ENCODE data around the gene PC. TPM values are rescaled to one million over a fixed set of nuclear protein-coding genes. Genes with fewer than 3 reads are reported as not detected.

Gene PC
- polyA plus RNA-seq, 3 donors from 2014 or later = 3.7 to 4.2 TPM; not detected in 1

- no peaks in the 10 kb centered on the region for H3K9me3 Mint-ChIP-seq
- peaks cover 0 to under 1% of the 10 kb centered on the region in 2 donors for H3K4me1 Mint-ChIP-seq
- no peak overlapping the region for H3K4me3 Mint-ChIP-seq
- H3K36me3 Mint-ChIP-seq = no peaks in the 10 kb centered on the region
- H3K27me3 Mint-ChIP-seq (ENCODE audit: low read depth in 3 of 3) = peaks cover 0 to 2% (median 0%) of the 10 kb centered on the region in 3 donors
- peak overlapping the region in 1 of 6 donors; percentile 38 for H3K27ac Mint-ChIP-seq
- DNase-seq = no peak
These were observed 82.8 kb downstream of the PC start for GRCh38 chr11:66875378-66875777.

- H3K36me3 Mint-ChIP-seq = no peaks in the 10 kb centered on the region
- H3K27me3 Mint-ChIP-seq (ENCODE audit: low read depth in 3 of 3) = peaks cover 0 to 2% (median 0%) of the 10 kb centered on the region in 3 donors
- DNase-seq = no peak
- peak overlapping the region in 1 of 6 donors; percentile 57 for H3K27ac Mint-ChIP-seq
- H3K9me3 Mint-ChIP-seq = no peaks in the 10 kb centered on the region
- H3K4me3 Mint-ChIP-seq = no peak overlapping the region
- no peaks in the 10 kb centered on the region for H3K4me1 Mint-ChIP-seq
These were observed 84.0 kb downstream of the PC start for GRCh38 chr11:66874232-66874631.

- H3K9me3 Mint-ChIP-seq = no peaks in the 10 kb centered on the region
- H3K4me3 Mint-ChIP-seq = no peak overlapping the region
- H3K36me3 Mint-ChIP-seq = no peaks in the 10 kb centered on the region
- H3K27ac Mint-ChIP-seq = no peak overlapping the region
- DNase-seq = no peak
- peaks cover 0 to 2% (median 0%) of the 10 kb centered on the region in 3 donors for H3K27me3 Mint-ChIP-seq (ENCODE audit: low read depth in 3 of 3)
- peaks cover 0 to 2% of the 10 kb centered on the region in 2 donors for H3K4me1 Mint-ChIP-seq
These were observed 86.7 kb downstream of the PC start for GRCh38 chr11:66871521-66871901.

DNA sequence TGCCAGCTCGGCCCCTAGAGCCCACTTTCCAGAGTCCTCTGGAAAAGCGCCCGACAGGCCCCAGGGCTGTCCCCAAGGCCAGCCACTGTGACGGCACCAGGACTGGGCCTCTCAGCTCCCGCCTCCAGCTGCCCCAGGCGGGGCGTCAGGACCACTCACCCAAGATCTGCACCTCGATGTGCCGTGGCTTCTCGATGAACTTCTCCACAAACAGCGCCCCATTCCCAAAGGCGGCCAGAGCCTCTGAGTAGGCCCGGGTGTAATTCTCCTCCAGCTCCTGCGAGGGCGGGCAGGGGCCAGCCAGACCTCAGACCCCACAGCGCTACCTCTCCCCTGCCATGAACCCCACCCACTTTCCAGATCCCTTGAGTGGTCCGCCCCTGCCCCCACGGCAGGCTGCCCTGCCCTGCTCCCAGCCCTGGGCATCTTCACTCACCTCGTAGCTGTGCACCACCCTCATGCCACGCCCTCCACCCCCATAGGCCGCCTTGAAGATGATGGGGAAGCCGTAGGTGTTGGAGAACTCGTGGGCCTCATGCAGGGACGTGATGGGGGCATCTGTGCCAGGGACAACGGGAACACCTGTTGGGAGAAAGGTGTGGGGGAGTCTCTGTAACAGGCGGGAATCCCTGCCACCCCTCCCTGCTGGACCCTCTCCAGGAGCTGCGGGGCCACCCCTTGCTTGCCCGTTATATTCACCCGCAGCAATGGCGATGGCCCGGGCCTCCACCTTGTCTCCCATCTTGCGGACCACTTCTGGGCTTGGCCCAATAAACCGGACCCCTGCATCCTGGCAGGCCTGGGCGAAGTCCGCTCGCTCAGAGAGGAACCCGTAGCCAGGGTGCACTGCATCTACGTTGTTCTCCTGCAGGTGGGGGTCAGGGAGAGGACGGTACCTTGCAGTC lies 87.3 kb downstream of the PC start:
- H3K27me3 Mint-ChIP-seq (ENCODE audit: low read depth in 3 of 3) = peaks cover 0 to 2% (median 0%) of the 10 kb centered on the region in 3 donors
- H3K9me3 Mint-ChIP-seq = no peaks in the 10 kb centered on the region
- DNase-seq = no peak
- H3K36me3 Mint-ChIP-seq = no peaks in the 10 kb centered on the region
- H3K4me3 Mint-ChIP-seq = no peak overlapping the region
- no peak overlapping the region for H3K27ac Mint-ChIP-seq
- peaks cover 0 to 2% of the 10 kb centered on the region in 2 donors for H3K4me1 Mint-ChIP-seq

DNA sequence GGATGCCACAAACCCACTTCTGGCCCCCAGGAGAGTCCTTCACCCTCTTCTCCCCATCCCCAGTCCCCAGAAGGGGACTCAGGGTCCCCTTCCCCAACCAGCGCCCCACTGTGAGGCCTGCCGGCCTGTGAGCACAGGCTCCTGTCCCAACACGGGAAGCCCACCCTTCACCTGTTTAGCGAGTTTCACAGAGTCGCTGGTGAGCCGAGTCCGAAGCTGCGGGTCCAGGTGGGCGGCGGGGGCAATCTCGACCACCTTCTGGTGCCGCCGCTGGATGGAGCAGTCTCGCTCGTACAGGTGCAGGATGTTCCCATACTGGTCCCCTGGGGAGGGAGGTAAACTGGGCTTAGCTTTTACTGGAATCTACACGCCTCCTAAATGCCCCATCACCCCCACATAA lies 88.1 kb downstream of the PC start:
- no peak for DNase-seq
- Mint-ChIP-seq H3K9me3 (no peaks in the 10 kb centered on the region), H3K36me3 (no peaks in the 10 kb centered on the region), H3K27me3 (ENCODE audit: low read depth in 3 of 3) (peaks cover 0 to 2% (median 0%) of the 10 kb centered on the region in 3 donors), H3K4me1 (peaks cover 0 to 2% of the 10 kb centered on the region in 2 donors), H3K4me3 (no peak overlapping the region), H3K27ac (no peak overlapping the region)

DNA sequence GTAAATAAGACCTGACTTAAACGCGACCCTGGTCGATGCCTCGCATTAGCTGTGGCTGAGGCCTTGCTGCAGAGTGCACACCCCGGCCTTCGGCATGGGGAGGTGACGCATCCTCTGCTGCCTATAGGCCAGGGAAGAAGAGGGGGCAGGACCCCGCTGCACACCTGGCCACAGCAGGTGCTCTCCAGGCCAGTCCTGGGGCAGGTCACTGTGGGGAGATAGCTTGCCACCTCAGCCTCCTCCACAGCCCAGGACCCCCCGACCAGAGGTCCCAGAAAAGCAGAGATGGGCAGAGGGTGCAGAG lies 88.7 kb downstream of the PC start:
- peaks cover 0 to 2% of the 10 kb centered on the region in 2 donors for H3K4me1 Mint-ChIP-seq
- DNase-seq = no peak
- H3K9me3 Mint-ChIP-seq = no peaks in the 10 kb centered on the region
- no peak overlapping the region for H3K4me3 Mint-ChIP-seq
- H3K36me3 Mint-ChIP-seq = no peaks in the 10 kb centered on the region
- H3K27me3 Mint-ChIP-seq (ENCODE audit: low read depth in 3 of 3) = peaks cover 0 to 1% (median 0%) of the 10 kb centered on the region in 3 donors
- no peak overlapping the region for H3K27ac Mint-ChIP-seq

DNA sequence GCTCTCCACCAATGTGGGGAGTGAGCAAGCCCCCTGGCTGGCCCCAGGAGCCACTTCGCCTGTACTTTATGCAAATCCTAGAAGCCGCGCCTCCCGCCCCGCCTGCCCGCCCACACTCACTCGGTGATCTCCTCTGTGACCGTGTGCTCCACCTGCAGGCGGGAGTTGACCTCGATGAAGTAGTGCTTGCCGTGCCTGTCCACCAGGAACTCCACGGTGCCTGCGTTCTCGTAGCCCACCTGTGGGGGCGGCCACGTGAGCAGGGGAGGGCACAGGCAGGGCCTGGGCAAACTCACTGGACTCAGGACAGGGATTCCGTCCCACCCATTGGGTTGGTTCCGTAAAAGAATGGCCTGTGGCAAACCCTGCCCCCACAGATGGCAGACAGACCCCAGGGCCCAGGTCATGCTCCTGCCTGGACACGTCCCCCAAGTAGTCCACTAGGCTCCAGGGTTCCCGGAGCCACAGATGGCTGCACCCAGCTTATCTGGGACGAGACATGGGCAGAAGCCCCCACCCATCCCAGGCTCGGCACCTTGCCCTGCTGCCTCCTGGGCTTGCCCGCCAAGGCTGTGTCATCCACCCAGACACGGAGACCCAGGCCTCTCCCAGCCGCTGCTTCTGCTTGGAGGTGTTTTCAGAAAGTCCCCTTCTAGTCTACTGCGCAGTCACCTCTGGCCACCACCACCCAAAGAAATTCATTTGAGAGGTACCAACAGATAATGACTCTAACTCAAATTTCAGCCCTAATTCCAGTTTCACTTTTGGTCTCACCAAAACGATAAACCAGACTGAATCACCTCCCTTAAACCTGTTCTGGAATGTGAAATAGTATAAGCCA lies 89.2 kb downstream of the PC start:
- Mint-ChIP-seq H3K9me3 (no peaks in the 10 kb centered on the region), H3K27me3 (ENCODE audit: low read depth in 3 of 3) (peaks cover 0 to 2% (median 0%) of the 10 kb centered on the region in 3 donors), H3K27ac (no peak overlapping the region), H3K4me1 (peaks cover 0 to 2% of the 10 kb centered on the region in 2 donors), H3K4me3 (no peak overlapping the region), H3K36me3 (no peaks in the 10 kb centered on the region)
- DNase-seq = peak; percentile 42 to 56 (median 49)

- Mint-ChIP-seq H3K9me3 (no peaks in the 10 kb centered on the region), H3K27ac (peak overlapping the region in 1 of 6 donors; percentile 21), H3K4me3 (no peak overlapping the region), H3K4me1 (peaks cover 0 to 2% of the 10 kb centered on the region in 2 donors), H3K36me3 (no peaks in the 10 kb centered on the region), H3K27me3 (ENCODE audit: low read depth in 3 of 3) (peaks cover 0 to 2% (median 0%) of the 10 kb centered on the region in 3 donors)
- DNase-seq = no peak
These were observed 90.0 kb downstream of the PC start for GRCh38 chr11:66868082-66868725.

DNA sequence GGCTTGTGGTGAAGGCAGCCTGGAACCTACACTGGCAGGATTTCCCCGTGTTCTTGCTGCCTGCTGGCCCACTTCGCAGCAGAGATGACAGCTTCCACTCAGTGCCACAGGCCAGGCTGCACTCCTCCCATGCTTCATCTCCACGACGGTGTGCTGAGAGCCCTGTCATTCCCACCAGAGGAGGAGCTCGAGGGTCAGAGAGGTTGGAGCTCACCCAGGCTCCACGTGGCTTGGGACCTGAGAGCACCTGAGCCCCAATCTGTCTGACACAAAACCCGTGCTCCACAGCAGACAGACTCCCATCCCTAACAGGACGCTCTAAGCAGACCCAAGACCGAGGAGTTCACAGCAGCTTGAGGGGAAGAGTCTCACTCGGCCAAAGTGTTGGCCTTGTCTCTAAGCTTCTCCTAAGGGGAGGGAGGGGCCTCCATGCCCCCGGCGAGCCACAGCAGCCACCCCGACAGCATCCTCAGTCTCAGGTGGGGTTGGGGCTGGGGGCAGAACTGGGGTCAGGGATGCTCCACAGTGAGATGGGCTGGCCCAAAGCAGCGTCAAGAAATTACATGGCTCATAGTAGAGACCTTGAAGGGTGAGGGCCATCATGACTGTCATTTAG lies 90.7 kb downstream of the PC start:
- Mint-ChIP-seq H3K9me3 (no peaks in the 10 kb centered on the region), H3K27me3 (ENCODE audit: low read depth in 3 of 3) (peaks cover 0 to 2% (median 0%) of the 10 kb centered on the region in 3 donors), H3K27ac (no peak overlapping the region), H3K4me1 (peaks cover 0 to 2% of the 10 kb centered on the region in 2 donors), H3K4me3 (no peak overlapping the region), H3K36me3 (no peaks in the 10 kb centered on the region)
- no peak for DNase-seq

DNA sequence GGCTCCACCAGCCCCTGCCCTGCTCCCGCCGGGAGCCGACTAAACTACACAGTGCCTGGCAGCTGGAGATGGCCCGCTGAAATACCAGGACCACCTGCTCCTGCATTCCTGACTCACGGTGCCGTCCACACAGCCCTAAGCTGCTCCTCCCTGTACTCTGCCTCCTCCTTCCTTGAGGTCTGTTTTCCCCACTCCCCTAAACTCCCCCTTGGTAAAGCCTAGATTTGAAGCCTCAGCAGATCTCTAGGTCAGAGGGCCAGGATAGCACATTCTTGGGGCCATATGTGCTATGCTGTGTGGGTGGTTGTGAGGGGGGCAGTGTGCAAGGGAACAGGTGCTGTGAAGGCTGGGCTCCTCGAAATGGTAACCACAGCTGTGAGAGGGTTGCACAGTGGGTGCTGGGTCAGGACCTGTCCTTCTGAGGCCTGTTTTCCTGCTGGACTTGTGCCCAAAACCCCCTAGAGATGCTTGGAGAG lies 91.6 kb downstream of the PC start:
- Mint-ChIP-seq H3K27me3 (ENCODE audit: low read depth in 3 of 3) (peaks cover 0 to 2% (median 0%) of the 10 kb centered on the region in 3 donors), H3K27ac (no peak overlapping the region), H3K9me3 (no peaks in the 10 kb centered on the region)

GRCh38 chr11:66866007-66866406 lies 92.2 kb downstream of the PC start:
- Mint-ChIP-seq H3K27me3 (ENCODE audit: low read depth in 3 of 3) (peaks cover 0 to 2% (median 0%) of the 10 kb centered on the region in 3 donors), H3K36me3 (no peaks in the 10 kb centered on the region), H3K27ac (no peak overlapping the region), H3K9me3 (no peaks in the 10 kb centered on the region), H3K4me1 (peaks cover 0 to 2% of the 10 kb centered on the region in 2 donors), H3K4me3 (no peak overlapping the region)
- DNase-seq = no peak

More for the DNA sequence above, 91.6 kb downstream of the PC start:
- Mint-ChIP-seq H3K4me3 (no peak overlapping the region), H3K36me3 (no peaks in the 10 kb centered on the region), H3K4me1 (peaks cover 0 to 2% of the 10 kb centered on the region in 2 donors)
- no peak for DNase-seq

DNA sequence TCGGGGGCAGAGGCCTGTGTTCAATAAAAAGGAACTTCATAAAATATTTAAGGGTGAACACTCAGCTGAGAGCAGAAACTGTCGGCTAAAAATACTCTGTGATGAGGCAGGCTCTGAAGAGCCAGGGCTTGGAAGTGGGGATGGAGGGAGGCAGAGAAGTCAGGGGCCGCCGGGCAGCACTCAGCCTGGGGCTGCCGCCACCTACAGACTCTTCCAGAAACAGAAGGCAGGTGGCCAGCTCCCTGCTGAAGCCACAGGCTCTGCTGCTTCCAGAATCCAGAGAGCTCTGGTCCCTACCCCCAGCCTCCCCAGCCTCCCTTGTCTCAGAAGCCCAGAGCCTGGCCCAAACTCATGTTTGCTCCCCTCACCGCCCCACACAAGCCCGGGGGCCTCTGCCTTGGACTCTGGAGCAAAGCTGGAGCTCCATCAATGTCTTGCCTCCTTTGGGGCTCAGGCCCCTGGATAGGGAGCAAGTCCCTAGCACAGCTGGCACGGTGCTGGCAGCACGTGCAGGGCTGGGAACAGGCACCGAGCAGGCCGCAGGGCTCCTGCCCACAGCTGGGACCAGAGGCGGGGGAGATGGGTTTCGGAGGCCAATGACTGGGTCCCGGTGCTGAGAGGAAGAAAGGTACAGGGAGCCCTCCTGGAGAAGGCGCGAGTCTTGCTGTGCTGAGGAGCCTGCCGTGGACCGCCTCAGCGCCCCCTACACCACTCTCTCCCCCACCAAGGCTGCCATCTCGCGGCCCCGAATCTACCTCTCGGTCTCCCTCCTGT lies 93.1 kb downstream of the PC start:
- no peak for DNase-seq
- no peaks in the 10 kb centered on the region for H3K36me3 Mint-ChIP-seq
- H3K9me3 Mint-ChIP-seq = no peaks in the 10 kb centered on the region
- H3K27me3 Mint-ChIP-seq (ENCODE audit: low read depth in 3 of 3) = peaks cover 0 to 2% (median 0%) of the 10 kb centered on the region in 3 donors
- H3K4me3 Mint-ChIP-seq = no peak overlapping the region
- H3K27ac Mint-ChIP-seq = no peak overlapping the region
- H3K4me1 Mint-ChIP-seq = peaks cover 0 to 2% of the 10 kb centered on the region in 2 donors

All from immature natural killer cell (primary cell).